Endothelial cell (in vitro differentiated cells): ENCODE results near the gene OR7G2. TPM values are rescaled to one million over a fixed set of nuclear protein-coding genes. Genes with fewer than 3 reads are reported as not detected.

ENCODE experiments used
- DNase-seq: peaks from one replicate; pipeline ENCODE4 v3.0.0; 2021; ENCODE audit warnings: low spot score
- H3K27ac Mint-ChIP-seq: one replicate; pipeline ENCODE4 v1.8.0; 2021; ENCODE audit warnings: mixed read lengths, inconsistent platforms; ENCODE audit not compliant: unreplicated experiment
- H3K27me3 Mint-ChIP-seq: one replicate; pipeline ENCODE4 v1.8.0; 2021; ENCODE audit warnings: mild to moderate bottlenecking, moderate library complexity, mixed read lengths, inconsistent platforms; ENCODE audit not compliant: unreplicated experiment
- H3K36me3 Mint-ChIP-seq: one replicate; pipeline ENCODE4 v1.8.0; 2021; ENCODE audit warnings: mild to moderate bottlenecking, low read depth, mixed read lengths, inconsistent platforms; ENCODE audit not compliant: unreplicated experiment
- H3K4me1 Mint-ChIP-seq: one replicate; pipeline ENCODE4 v1.8.0; 2021; ENCODE audit warnings: mild to moderate bottlenecking, mixed read lengths, inconsistent platforms; ENCODE audit not compliant: unreplicated experiment
- H3K4me3 Mint-ChIP-seq: one replicate; pipeline ENCODE4 v1.8.0; 2021; ENCODE audit warnings: mild to moderate bottlenecking, mixed read lengths, inconsistent platforms; ENCODE audit not compliant: unreplicated experiment
- H3K9me3 Mint-ChIP-seq: one replicate; pipeline ENCODE4 v1.8.0; 2021; ENCODE audit warnings: mixed read lengths, inconsistent platforms; ENCODE audit not compliant: unreplicated experiment
- total RNA-seq: library from RNA; stranded (reverse); fragmentation: NEBNext Ultra II Directional; extraction: Animal tissue kit (Norgen Biotek cat#: 25700); gene quantifications from one replicate; pipeline ENCODE4 v1.2.1, GENCODE V29; 2021; ENCODE audit not compliant: unreplicated experiment
- TF ChIP-seq, protein P1 (sequence below): fragments of 200-600 bp; sonication (generic); IDR thresholded peaks from one replicate; pipeline ENCODE4 v1.5.0; 2021; ENCODE audit warnings: antibody characterized with exemption; ENCODE audit not compliant: unreplicated experiment

The OR7G2 gene
- total RNA-seq, 1 donor from 2014 or later = not detected

DNA sequence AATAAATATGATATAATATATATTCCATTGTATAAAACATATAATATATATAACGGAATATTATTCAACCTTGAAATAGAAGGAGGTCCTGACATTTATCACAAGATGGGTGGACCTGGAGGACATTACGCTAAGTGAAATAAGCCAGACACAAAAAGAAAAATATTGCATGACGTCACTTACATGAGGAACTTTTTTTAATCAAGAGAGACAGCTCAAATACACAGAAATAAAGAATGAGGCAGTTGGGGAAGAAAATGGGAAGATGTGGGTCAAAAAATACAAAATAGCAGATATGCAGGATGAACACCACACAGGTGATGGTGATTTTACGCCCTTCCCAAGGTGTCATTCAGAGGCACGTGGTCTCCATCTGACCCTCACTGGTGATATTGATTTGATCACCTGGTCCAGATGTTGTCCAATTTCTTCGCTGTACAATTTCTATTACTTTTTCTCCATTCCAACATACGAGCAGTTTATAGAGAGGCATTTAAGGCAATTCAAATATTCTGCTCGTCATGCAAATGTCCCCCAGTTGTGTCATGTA lies 32.4 kb upstream of the OR7G2 start:
- Mint-ChIP-seq H3K4me3 (peak overlapping the region; percentile 100), H3K9me3 (peaks cover 3% of the 10 kb centered on the region), H3K27ac (peak overlapping the region; percentile 96), H3K27me3 (peaks cover 4% of the 10 kb centered on the region), H3K4me1 (peaks cover 15% of the 10 kb centered on the region), H3K36me3 (no peaks in the 10 kb centered on the region)
- DNase-seq = no peak
- TF ChIP-seq, protein P1, sequence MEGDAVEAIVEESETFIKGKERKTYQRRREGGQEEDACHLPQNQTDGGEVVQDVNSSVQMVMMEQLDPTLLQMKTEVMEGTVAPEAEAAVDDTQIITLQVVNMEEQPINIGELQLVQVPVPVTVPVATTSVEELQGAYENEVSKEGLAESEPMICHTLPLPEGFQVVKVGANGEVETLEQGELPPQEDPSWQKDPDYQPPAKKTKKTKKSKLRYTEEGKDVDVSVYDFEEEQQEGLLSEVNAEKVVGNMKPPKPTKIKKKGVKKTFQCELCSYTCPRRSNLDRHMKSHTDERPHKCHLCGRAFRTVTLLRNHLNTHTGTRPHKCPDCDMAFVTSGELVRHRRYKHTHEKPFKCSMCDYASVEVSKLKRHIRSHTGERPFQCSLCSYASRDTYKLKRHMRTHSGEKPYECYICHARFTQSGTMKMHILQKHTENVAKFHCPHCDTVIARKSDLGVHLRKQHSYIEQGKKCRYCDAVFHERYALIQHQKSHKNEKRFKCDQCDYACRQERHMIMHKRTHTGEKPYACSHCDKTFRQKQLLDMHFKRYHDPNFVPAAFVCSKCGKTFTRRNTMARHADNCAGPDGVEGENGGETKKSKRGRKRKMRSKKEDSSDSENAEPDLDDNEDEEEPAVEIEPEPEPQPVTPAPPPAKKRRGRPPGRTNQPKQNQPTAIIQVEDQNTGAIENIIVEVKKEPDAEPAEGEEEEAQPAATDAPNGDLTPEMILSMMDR = no peak

DNA sequence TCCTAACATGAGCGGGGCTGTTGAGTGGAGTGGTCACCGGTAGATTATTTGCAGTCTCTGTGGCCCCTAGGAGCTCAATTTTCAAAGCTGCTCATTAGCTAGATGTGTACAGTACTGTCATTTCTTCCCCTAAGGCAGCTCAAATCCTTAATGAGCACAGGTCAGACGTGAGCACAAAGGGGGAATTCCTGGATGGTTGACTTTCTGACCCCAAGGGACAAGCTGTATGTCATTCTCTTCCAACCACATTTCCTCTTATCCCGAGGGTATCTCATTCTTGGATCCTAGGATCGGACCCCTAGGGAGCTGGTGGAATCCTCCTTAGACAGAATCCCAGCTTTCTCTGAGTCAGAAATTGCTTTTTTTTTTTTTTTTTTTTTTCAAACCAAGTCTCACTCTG lies 25.1 kb upstream of the OR7G2 start:
- Mint-ChIP-seq H3K27ac (no peak overlapping the region), H3K36me3 (peaks cover 3% of the 10 kb centered on the region), H3K27me3 (peaks cover 2% of the 10 kb centered on the region), H3K9me3 (peaks cover 12% of the 10 kb centered on the region), H3K4me3 (no peak overlapping the region), H3K4me1 (no peaks in the 10 kb centered on the region)
- no peak for DNase-seq
- TF ChIP-seq, protein P1 = no peak

DNA sequence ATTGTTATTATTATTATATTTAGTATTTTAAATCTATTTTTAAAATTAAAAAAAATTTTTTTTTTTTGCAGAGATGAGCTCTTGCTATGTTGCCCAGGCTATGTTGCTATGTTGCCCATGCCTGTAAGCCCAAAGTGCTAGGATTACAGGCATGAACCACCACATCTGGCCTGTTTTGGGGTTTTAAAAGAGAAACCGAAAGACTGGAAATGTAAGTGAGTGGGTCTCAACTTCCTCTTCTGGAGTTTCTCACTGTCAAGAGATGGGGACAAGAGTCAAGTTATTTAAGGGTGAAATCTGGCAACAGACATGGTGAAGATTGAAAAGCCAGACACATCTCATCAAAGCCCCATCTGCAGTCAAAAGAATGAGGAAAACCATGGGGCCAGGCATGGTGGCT lies 23.7 kb upstream of the OR7G2 start:
- H3K4me3 Mint-ChIP-seq = no peak overlapping the region
- no peaks in the 10 kb centered on the region for H3K4me1 Mint-ChIP-seq
- no peak for DNase-seq
- peaks cover 10% of the 10 kb centered on the region for H3K36me3 Mint-ChIP-seq
- no peak overlapping the region for H3K27ac Mint-ChIP-seq
- H3K27me3 Mint-ChIP-seq = peaks cover 2% of the 10 kb centered on the region
- peaks cover 22% of the 10 kb centered on the region for H3K9me3 Mint-ChIP-seq
- TF ChIP-seq, protein P1 = no peak

- Mint-ChIP-seq H3K36me3 (peaks cover 10% of the 10 kb centered on the region), H3K27ac (no peak overlapping the region), H3K27me3 (no peaks in the 10 kb centered on the region), H3K9me3 (peaks cover 24% of the 10 kb centered on the region), H3K4me3 (no peak overlapping the region), H3K4me1 (no peaks in the 10 kb centered on the region)
- TF ChIP-seq, protein P1 = no peak
- no peak for DNase-seq
Observed at GRCh38 chr19:9128171-9128570, 20.9 kb upstream of the OR7G2 start.

GRCh38 chr19:9126900-9127405 lies 19.7 kb upstream of the OR7G2 start, which contains the start of gene OR7G3:
Gene OR7G3, minus strand, starts transcription at chr19:9126950. Its CDS starts 0 bp downstream, at chr19:9126950.
- no peak for DNase-seq
- H3K9me3 Mint-ChIP-seq = peaks cover 23% of the 10 kb centered on the region
- TF ChIP-seq, protein P1 = no peak
- H3K27ac Mint-ChIP-seq = no peak within 1 kb of the TSS
- H3K4me1 Mint-ChIP-seq = no peaks in the 10 kb centered on the region
- H3K27me3 Mint-ChIP-seq = no peaks in the 10 kb centered on the region
- H3K4me3 Mint-ChIP-seq = peak within 1 kb of the TSS; percentile 9
- peaks cover 13% of the 10 kb centered on the region for H3K36me3 Mint-ChIP-seq
